SK-N-SH (cell line): ENCODE results near the gene SLC22A2. TPM values are rescaled to one million over a fixed set of nuclear protein-coding genes. Genes with fewer than 3 reads are reported as not detected.

Source experiments
- CTCF ChIA-PET: fragments of 300-600, 350-600 bp; formaldehyde crosslinking; extraction: SDS; loops from one replicate; lab custom pipeline; 2021; lab: Yijun Ruan, JAX
- POLR2A ChIA-PET: fragments of 350-600 bp; sonication (Branson Sonifier 250); formaldehyde crosslinking; extraction: SDS; loops from one replicate; lab custom pipeline; 2020; ENCODE audit warnings: antibody characterized with exemption, inconsistent platforms; lab: Yijun Ruan, JAX
- DNase-seq: peaks from one replicate; pipeline ENCODE4 v3.0.0; 2012
- H2AFZ ChIP-seq: fragments of 200-600 bp; sonication (generic); 2 replicates; pipeline ENCODE4 v1.8.1; 2016; ENCODE audit warnings: antibody characterized with exemption, mild to moderate bottlenecking, low read depth
- H3F3A ChIP-seq: fragments of 200-600 bp; sonication (generic); replicated peaks from 2 replicates; pipeline ENCODE3; 2016; ENCODE audit warnings: antibody characterized with exemption, mild to moderate bottlenecking; ENCODE audit not compliant: insufficient read depth
- H3K27ac ChIP-seq, 2 experiments: fragments of 200-500 bp in 1 of 2; fragments of 200-600 bp in 1 of 2; sonication (Bioruptor generic) in 1 of 2; sonication (generic), shearing (Covaris generic) in 1 of 2; 2 replicates each; pipeline versions ENCODE4 v1.5.1 to v1.6.1; 2014 to 2016; ENCODE audit warnings: low read depth in 2 of 2, inconsistent platforms in 1 of 2, low read length in 1 of 2, mild to moderate bottlenecking in 1 of 2, mixed read lengths in 1 of 2
- H3K27me3 ChIP-seq: fragments of 200-600 bp; sonication (generic), shearing (Covaris generic); 2 replicates; pipeline ENCODE4 v1.6.1; 2016; ENCODE audit warnings: mixed run types; ENCODE audit not compliant: insufficient read depth
- H3K36me3 ChIP-seq, 2 experiments: fragments of 200-500 bp in 1 of 2; fragments of 200-600 bp in 1 of 2; sonication (Bioruptor generic) in 1 of 2; sonication (generic) in 1 of 2; replicated peaks in 1 of 2; 2 replicates each; pipeline versions ENCODE3 to v1.5.1; 2014 to 2016; ENCODE audit warnings: low read length in 1 of 2, mild to moderate bottlenecking in 1 of 2; ENCODE audit not compliant: insufficient read depth in 2 of 2, control insufficient read depth in 1 of 2
- H3K4me1 ChIP-seq, 2 experiments: fragments of 200-500 bp in 1 of 2; fragments of 200-600 bp in 1 of 2; sonication (Bioruptor generic) in 1 of 2; sonication (generic), shearing (Covaris generic) in 1 of 2; 2 replicates each; pipeline versions ENCODE4 v1.5.1 to v1.6.1; 2014 to 2016; ENCODE audit warnings: low read depth in 1 of 2, low read length in 1 of 2, mixed run types in 1 of 2; ENCODE audit not compliant: insufficient read depth in 2 of 2, control insufficient read depth in 1 of 2
- H3K4me2 ChIP-seq: fragments of 200-600 bp; sonication (generic), shearing (Covaris generic); 2 replicates; pipeline ENCODE4 v1.6.1; 2017; ENCODE audit warnings: mixed run types
- H3K4me3 ChIP-seq, 2 experiments: fragments of 200-500 bp in 1 of 2; fragments of 200-600 bp in 1 of 2; sonication (Bioruptor generic) in 1 of 2; sonication (generic), shearing (Covaris generic) in 1 of 2; 2 replicates each; pipeline versions ENCODE4 v1.5.1 to v1.8.1; 2014 to 2016; ENCODE audit warnings: low read depth in 2 of 2, inconsistent platforms in 1 of 2, low read length in 1 of 2, mild to moderate bottlenecking in 1 of 2, mixed read lengths in 1 of 2, moderate library complexity in 1 of 2
- H3K79me2 ChIP-seq: fragments of 200-600 bp; sonication (generic); 2 replicates; pipeline ENCODE4 v1.8.1; 2017; ENCODE audit warnings: mild to moderate bottlenecking; ENCODE audit not compliant: insufficient read depth
- H3K9ac ChIP-seq: fragments of 200-600 bp; sonication (generic); 2 replicates; pipeline ENCODE4 v1.6.1; 2017; ENCODE audit warnings: mixed run types
- H3K9me2 ChIP-seq: fragments of 200-600 bp; sonication (generic); 2 replicates; pipeline ENCODE4 v1.6.1; 2017; ENCODE audit warnings: mixed run types
- H3K9me3 ChIP-seq: fragments of 200-600 bp; sonication (generic); 2 replicates; pipeline ENCODE4 v1.6.1; 2017; ENCODE audit warnings: mixed run types, mild to moderate bottlenecking, moderate library complexity
- H4K20me1 ChIP-seq: fragments of 200-600 bp; sonication (generic); 2 replicates; pipeline ENCODE4 v1.6.1; 2017; ENCODE audit warnings: mild to moderate bottlenecking, mixed run types; ENCODE audit not compliant: insufficient read depth
- EP300 ChIP-seq, 2 experiments: IDR thresholded peaks; 2 replicates each; pipeline versions ENCODE4 v1.4.0 to v1.6.1; 2012; ENCODE audit warnings: borderline replicate concordance in 1 of 2, low read depth in 1 of 2, low read length in 1 of 2
- EZH2phosphoT487 ChIP-seq: fragments of 200-600 bp; sonication (generic); IDR thresholded peaks from 2 replicates; pipeline ENCODE4 v1.6.1; 2017; ENCODE audit warnings: low read depth, mixed run types, mild to moderate bottlenecking, antibody characterized with exemption, moderate library complexity, borderline replicate concordance
- FOSL2 ChIP-seq: IDR thresholded peaks from 2 replicates; pipeline ENCODE4 v1.4.0; 2012; ENCODE audit warnings: low read depth, mild to moderate bottlenecking, moderate library complexity, borderline replicate concordance
- GATA2 ChIP-seq: sonication (generic); formaldehyde crosslinking; IDR thresholded peaks from 2 replicates; pipeline ENCODE4 v1.5.0; 2020; ENCODE audit warnings: mild to moderate bottlenecking, missing genetic modification reagents
- MEF2A ChIP-seq: IDR thresholded peaks from 2 replicates; pipeline ENCODE4 v1.4.0; 2012; ENCODE audit warnings: low read depth, borderline replicate concordance
- NFIC ChIP-seq: IDR thresholded peaks from 2 replicates; pipeline ENCODE4 v1.4.0; 2012; ENCODE audit warnings: borderline replicate concordance
- NRF1 ChIP-seq: IDR thresholded peaks from 2 replicates; pipeline ENCODE4 v1.6.1; 2012; ENCODE audit warnings: low read depth, mild to moderate bottlenecking, low read length
- RAD21 ChIP-seq: IDR thresholded peaks from 2 replicates; pipeline ENCODE4 v1.6.1; 2012; ENCODE audit warnings: mild to moderate bottlenecking, low read length
- RXRA ChIP-seq: IDR thresholded peaks from 2 replicates; pipeline ENCODE4 v1.4.0; 2012; ENCODE audit warnings: low read depth, mild to moderate bottlenecking, borderline replicate concordance
- TCF12 ChIP-seq: IDR thresholded peaks from 2 replicates; pipeline ENCODE4 v1.4.0; 2012
- USF2 ChIP-seq: fragments of 150-350 bp; IDR thresholded peaks from 2 replicates; pipeline ENCODE4 v1.6.1; 2017; ENCODE audit warnings: antibody characterized with exemption, low read length, low read depth, borderline replicate concordance
- YY1 ChIP-seq: IDR thresholded peaks from 2 replicates; pipeline ENCODE4 v1.4.0; 2012; ENCODE audit warnings: low read depth, mild to moderate bottlenecking
- WGBS: methylation state at CpG from one replicate; pipeline ENCODE4 v1.1.6; 2017; ENCODE audit warnings: low lambda C conversion rate; 5-methylcytosine and 5-hydroxymethylcytosine counted together
- polyA plus RNA-seq, 3 experiments: library from polyadenylated mRNA; depleted of rRNA; stranded (reverse); fragments of >200 nt; gene quantifications; 2 replicates each; pipeline ENCODE4 v1.2.3, GENCODE V29; 2012
- TF ChIP-seq, protein P1 (sequence below): fragments of 150-350 bp; IDR thresholded peaks from 2 replicates; pipeline ENCODE4 v1.6.1; 2016; ENCODE audit warnings: mild to moderate bottlenecking, low read depth, low read length
- TF ChIP-seq, protein P2 (sequence below): IDR thresholded peaks from 2 replicates; pipeline ENCODE4 v1.4.0; 2012; ENCODE audit warnings: low read depth, borderline replicate concordance
- TF ChIP-seq, protein P3 (sequence below): IDR thresholded peaks from 2 replicates; pipeline ENCODE4 v1.6.1; 2012; ENCODE audit warnings: mild to moderate bottlenecking, low read depth, low read length, moderate library complexity

SLC22A2 gene
- polyA plus RNA-seq, 1 of the 3 experiments (the other 2 are of a cell fraction), result not detected

- no peak overlapping the region for H2AFZ ChIP-seq
- no peaks in the 10 kb centered on the region for H4K20me1 ChIP-seq
- H3K9me2 ChIP-seq, result no peaks in the 10 kb centered on the region
- no peak overlapping the region for H3K27ac ChIP-seq
- no peaks in the 10 kb centered on the region for H3K9me3 ChIP-seq
- no peaks in the 10 kb centered on the region for H3K36me3 ChIP-seq
- TF ChIP-seq NRF1 (no peak), EZH2phosphoT487 (no peak), RXRA (no peak), TCF12 (no peak), MEF2A (no peak), EP300 (IDR thresholded peaks at IDR 0.05; ENCODE audit: borderline replicate concordance in 1 of 2, low read depth in 1 of 2, low read length in 1 of 2) (no peak)
- no peaks in the 10 kb centered on the region for H3K4me1 ChIP-seq
- H3K4me3 ChIP-seq, result no peak overlapping the region
- whole genome bisulfite sequencing, result 8% methylated on average over 1 of the region's 1 CpG
- H3K79me2 ChIP-seq, result no peaks in the 10 kb centered on the region
- no peaks in the 10 kb centered on the region; the same call in 1 of the 2 replicates for H3K27me3 ChIP-seq
- H3F3A ChIP-seq, result no peaks in the 10 kb centered on the region
- CTCF ChIA-PET, result interaction anchor here (1.7 kb wide), 1 partner anchor 66 kb away, joined by 3 read pairs; no protein-coding TSS in a partner anchor
- H3K9ac ChIP-seq, result no peak overlapping the region
- DNase-seq, result no peak
- POLR2A ChIA-PET, result no interaction called here
- no peak overlapping the region for H3K4me2 ChIP-seq
Measured at GRCh38 chr6:160204710-160205109, 53.9 kb downstream of the SLC22A2 start.

GRCh38 chr6:160203953-160204352 is 54.7 kb downstream of the SLC22A2 start:
- no peak for TF ChIP-seq FOSL2
- no peak for TF ChIP-seq USF2
- Histone ChIP-seq H3K4me2 (no peak overlapping the region), H3K27ac (no peak overlapping the region), H3F3A (no peaks in the 10 kb centered on the region), H3K9me3 (no peaks in the 10 kb centered on the region), H2AFZ (no peak overlapping the region), H3K36me3 (no peaks in the 10 kb centered on the region), H3K27me3 (no peaks in the 10 kb centered on the region; the same call in 1 of the 2 replicates), H3K4me3 (no peak overlapping the region), H3K4me1 (no peaks in the 10 kb centered on the region), H3K9me2 (no peaks in the 10 kb centered on the region), H3K9ac (no peak overlapping the region), H3K79me2 (no peaks in the 10 kb centered on the region), H4K20me1 (no peaks in the 10 kb centered on the region)
- CTCF ChIA-PET, result no interaction called here
- POLR2A ChIA-PET, result no interaction called here
- WGBS, result 13% methylated on average over 2 of the region's 2 CpGs
- DNase-seq, result no peak

DNA sequence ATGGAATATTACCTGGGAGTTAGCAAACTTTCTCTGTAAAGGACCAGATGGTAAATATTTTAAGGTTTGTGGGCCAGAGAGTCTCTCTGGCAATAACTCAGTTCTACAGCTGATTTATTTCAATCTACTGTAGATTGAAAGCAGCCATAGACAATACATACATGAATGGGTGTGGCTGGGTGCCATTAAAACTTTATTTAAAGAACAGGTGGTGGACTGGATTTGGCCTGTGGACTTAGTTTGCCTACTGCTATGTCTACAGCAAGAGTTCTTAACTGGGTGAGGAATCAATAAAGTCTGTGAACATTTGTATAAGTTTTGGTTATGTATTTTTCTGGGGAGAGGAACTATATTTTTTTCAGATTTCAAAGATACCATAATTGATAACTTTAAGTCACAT is 55.1 kb downstream of the SLC22A2 start:
- ChIA-PET CTCF (no interaction called here), POLR2A (no interaction called here)
- H2AFZ ChIP-seq, result no peak overlapping the region
- no peaks in the 10 kb centered on the region; the same call in 1 of the 2 replicates for H3K27me3 ChIP-seq
- H3K36me3 ChIP-seq, result no peaks in the 10 kb centered on the region
- no peak overlapping the region for H3K27ac ChIP-seq
- H4K20me1 ChIP-seq, result no peaks in the 10 kb centered on the region
- H3K4me2 ChIP-seq, result no peak overlapping the region
- no peak overlapping the region for H3K4me3 ChIP-seq
- DNase-seq, result no peak
- H3K9ac ChIP-seq, result no peak overlapping the region
- no peaks in the 10 kb centered on the region for H3K4me1 ChIP-seq
- H3K9me2 ChIP-seq, result no peaks in the 10 kb centered on the region
- no peaks in the 10 kb centered on the region for H3K9me3 ChIP-seq
- no peaks in the 10 kb centered on the region for H3K79me2 ChIP-seq
- H3F3A ChIP-seq, result no peaks in the 10 kb centered on the region
- TF ChIP-seq, protein P1, sequence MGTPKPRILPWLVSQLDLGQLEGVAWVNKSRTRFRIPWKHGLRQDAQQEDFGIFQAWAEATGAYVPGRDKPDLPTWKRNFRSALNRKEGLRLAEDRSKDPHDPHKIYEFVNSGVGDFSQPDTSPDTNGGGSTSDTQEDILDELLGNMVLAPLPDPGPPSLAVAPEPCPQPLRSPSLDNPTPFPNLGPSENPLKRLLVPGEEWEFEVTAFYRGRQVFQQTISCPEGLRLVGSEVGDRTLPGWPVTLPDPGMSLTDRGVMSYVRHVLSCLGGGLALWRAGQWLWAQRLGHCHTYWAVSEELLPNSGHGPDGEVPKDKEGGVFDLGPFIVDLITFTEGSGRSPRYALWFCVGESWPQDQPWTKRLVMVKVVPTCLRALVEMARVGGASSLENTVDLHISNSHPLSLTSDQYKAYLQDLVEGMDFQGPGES, result no peak
- TF ChIP-seq MEF2A (no peak), NFIC (no peak), GATA2 (CRISPR knock-in tag) (no peak), YY1 (no peak), RAD21 (no peak), EP300 (IDR thresholded peaks at IDR 0.05; ENCODE audit: borderline replicate concordance in 1 of 2, low read depth in 1 of 2, low read length in 1 of 2) (no peak), TCF12 (no peak)
- TF ChIP-seq, protein P2, sequence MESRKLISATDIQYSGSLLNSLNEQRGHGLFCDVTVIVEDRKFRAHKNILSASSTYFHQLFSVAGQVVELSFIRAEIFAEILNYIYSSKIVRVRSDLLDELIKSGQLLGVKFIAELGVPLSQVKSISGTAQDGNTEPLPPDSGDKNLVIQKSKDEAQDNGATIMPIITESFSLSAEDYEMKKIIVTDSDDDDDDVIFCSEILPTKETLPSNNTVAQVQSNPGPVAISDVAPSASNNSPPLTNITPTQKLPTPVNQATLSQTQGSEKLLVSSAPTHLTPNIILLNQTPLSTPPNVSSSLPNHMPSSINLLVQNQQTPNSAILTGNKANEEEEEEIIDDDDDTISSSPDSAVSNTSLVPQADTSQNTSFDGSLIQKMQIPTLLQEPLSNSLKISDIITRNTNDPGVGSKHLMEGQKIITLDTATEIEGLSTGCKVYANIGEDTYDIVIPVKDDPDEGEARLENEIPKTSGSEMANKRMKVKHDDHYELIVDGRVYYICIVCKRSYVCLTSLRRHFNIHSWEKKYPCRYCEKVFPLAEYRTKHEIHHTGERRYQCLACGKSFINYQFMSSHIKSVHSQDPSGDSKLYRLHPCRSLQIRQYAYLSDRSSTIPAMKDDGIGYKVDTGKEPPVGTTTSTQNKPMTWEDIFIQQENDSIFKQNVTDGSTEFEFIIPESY, result no peak
- TF ChIP-seq, protein P3, sequence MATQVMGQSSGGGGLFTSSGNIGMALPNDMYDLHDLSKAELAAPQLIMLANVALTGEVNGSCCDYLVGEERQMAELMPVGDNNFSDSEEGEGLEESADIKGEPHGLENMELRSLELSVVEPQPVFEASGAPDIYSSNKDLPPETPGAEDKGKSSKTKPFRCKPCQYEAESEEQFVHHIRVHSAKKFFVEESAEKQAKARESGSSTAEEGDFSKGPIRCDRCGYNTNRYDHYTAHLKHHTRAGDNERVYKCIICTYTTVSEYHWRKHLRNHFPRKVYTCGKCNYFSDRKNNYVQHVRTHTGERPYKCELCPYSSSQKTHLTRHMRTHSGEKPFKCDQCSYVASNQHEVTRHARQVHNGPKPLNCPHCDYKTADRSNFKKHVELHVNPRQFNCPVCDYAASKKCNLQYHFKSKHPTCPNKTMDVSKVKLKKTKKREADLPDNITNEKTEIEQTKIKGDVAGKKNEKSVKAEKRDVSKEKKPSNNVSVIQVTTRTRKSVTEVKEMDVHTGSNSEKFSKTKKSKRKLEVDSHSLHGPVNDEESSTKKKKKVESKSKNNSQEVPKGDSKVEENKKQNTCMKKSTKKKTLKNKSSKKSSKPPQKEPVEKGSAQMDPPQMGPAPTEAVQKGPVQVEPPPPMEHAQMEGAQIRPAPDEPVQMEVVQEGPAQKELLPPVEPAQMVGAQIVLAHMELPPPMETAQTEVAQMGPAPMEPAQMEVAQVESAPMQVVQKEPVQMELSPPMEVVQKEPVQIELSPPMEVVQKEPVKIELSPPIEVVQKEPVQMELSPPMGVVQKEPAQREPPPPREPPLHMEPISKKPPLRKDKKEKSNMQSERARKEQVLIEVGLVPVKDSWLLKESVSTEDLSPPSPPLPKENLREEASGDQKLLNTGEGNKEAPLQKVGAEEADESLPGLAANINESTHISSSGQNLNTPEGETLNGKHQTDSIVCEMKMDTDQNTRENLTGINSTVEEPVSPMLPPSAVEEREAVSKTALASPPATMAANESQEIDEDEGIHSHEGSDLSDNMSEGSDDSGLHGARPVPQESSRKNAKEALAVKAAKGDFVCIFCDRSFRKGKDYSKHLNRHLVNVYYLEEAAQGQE, result no peak
